A549 (cell line): ENCODE results near the gene CDC42BPB.

Source experiments
- MAFK ChIP-seq: fragments of 450-650 bp; IDR thresholded peaks from 2 replicates; pipeline ENCODE4 v1.6.1; 2014; ENCODE audit not compliant: partially characterized antibody
- POLR2A ChIP-seq: IDR thresholded peaks from 2 replicates; pipeline ENCODE4 v1.6.1; 2012; ENCODE audit warnings: mild to moderate bottlenecking, low read length
- ZFP36 ChIP-seq: fragments of 450-650 bp; IDR thresholded peaks from 2 replicates; pipeline ENCODE4 v1.6.1; 2014; ENCODE audit warnings: borderline replicate concordance; ENCODE audit not compliant: partially characterized antibody
- TF ChIP-seq, protein P1 (sequence below): fragments of >200 bp; sonication (Bioruptor Twin); formaldehyde crosslinking; IDR thresholded peaks from 3 replicates; pipeline ENCODE4 v1.5.1; 2016

- TF ChIP-seq POLR2A (no peak), MAFK (no peak), ZFP36 (no peak)
- TF ChIP-seq, protein P1, sequence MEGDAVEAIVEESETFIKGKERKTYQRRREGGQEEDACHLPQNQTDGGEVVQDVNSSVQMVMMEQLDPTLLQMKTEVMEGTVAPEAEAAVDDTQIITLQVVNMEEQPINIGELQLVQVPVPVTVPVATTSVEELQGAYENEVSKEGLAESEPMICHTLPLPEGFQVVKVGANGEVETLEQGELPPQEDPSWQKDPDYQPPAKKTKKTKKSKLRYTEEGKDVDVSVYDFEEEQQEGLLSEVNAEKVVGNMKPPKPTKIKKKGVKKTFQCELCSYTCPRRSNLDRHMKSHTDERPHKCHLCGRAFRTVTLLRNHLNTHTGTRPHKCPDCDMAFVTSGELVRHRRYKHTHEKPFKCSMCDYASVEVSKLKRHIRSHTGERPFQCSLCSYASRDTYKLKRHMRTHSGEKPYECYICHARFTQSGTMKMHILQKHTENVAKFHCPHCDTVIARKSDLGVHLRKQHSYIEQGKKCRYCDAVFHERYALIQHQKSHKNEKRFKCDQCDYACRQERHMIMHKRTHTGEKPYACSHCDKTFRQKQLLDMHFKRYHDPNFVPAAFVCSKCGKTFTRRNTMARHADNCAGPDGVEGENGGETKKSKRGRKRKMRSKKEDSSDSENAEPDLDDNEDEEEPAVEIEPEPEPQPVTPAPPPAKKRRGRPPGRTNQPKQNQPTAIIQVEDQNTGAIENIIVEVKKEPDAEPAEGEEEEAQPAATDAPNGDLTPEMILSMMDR: no peak
Measured at GRCh38 chr14:102883089-102883541, 174.2 kb downstream of the CDC42BPB start.
